CD4-positive, alpha-beta T cell treated with Interleukin-21 for 1 hour (primary cell): Measurements from ENCODE around the gene LOXL1.
"Not testable (repeated sequence)": the region's sequence is repeated elsewhere in the genome, so short reads cannot be mapped to it uniquely, and the experiment has no call there.

Experiments
- DNase-seq: peaks from one replicate; pipeline ENCODE4 v3.0.0-alpha.2; 2020

The LOXL1 gene

GRCh38 chr15:73954188-73955145 lies 28.2 kb downstream of the LOXL1 start:
- no peak for DNase-seq

- no peak for DNase-seq
Measured at GRCh38 chr15:73955326-73955725, 29.1 kb downstream of the LOXL1 start.

GRCh38 chr15:73955861-73956742 lies 29.8 kb downstream of the LOXL1 start:
- DNase-seq = no peak

- DNase-seq = no peak
Measured at GRCh38 chr15:73956743-73957135, 30.5 kb downstream of the LOXL1 start.

- DNase-seq = no peak
Measured at GRCh38 chr15:73957276-73957675, 31.0 kb downstream of the LOXL1 start.

- DNase-seq = no peak
Measured at GRCh38 chr15:73957785-73958184, 31.5 kb downstream of the LOXL1 start.

GRCh38 chr15:73959012-73959581 lies 32.8 kb downstream of the LOXL1 start:
- DNase-seq = peak; percentile 48

GRCh38 chr15:73959801-73960200 lies 33.5 kb downstream of the LOXL1 start:
- DNase-seq = no peak

- DNase-seq = not testable (repeated sequence)
Measured at GRCh38 chr15:73960472-73961070, 34.3 kb downstream of the LOXL1 start.

- DNase-seq = no peak
Measured at GRCh38 chr15:73962433-73962832, 36.2 kb downstream of the LOXL1 start.

GRCh38 chr15:73964736-73965093 lies 38.5 kb downstream of the LOXL1 start:
- DNase-seq = peak; percentile 86

- no peak for DNase-seq
Measured at GRCh38 chr15:73965094-73965757, 39.0 kb downstream of the LOXL1 start.

- peak; percentile 52 for DNase-seq
Measured at GRCh38 chr15:73965758-73966113, 39.5 kb downstream of the LOXL1 start.

- DNase-seq = no peak
Measured at GRCh38 chr15:73968461-73968860, 42.2 kb downstream of the LOXL1 start.

GRCh38 chr15:73969151-73969759 lies 43.0 kb downstream of the LOXL1 start:
- DNase-seq = no peak

GRCh38 chr15:73972984-73973682 lies 46.9 kb downstream of the LOXL1 start:
- peak; percentile 82 for DNase-seq

GRCh38 chr15:73973683-73974200 lies 47.5 kb downstream of the LOXL1 start:
- not testable (repeated sequence) for DNase-seq

- peak; percentile 54 for DNase-seq
Measured at GRCh38 chr15:73975440-73976125, 49.3 kb downstream of the LOXL1 start.

- DNase-seq = no peak
Measured at GRCh38 chr15:73978896-73979295, 52.6 kb downstream of the LOXL1 start.

GRCh38 chr15:73979636-73980035 lies 53.4 kb downstream of the LOXL1 start:
- DNase-seq = no peak
